Activated naive CD4-positive, alpha-beta T cell treated with Interleukin-2 at 50 U/mL for 16 hours (primary cell): Measurements from ENCODE around the gene GAB1.

Experiments
- DNase-seq: peaks from one replicate; pipeline ENCODE4 v3.0.0-alpha.2; 2020

GAB1 gene

DNA sequence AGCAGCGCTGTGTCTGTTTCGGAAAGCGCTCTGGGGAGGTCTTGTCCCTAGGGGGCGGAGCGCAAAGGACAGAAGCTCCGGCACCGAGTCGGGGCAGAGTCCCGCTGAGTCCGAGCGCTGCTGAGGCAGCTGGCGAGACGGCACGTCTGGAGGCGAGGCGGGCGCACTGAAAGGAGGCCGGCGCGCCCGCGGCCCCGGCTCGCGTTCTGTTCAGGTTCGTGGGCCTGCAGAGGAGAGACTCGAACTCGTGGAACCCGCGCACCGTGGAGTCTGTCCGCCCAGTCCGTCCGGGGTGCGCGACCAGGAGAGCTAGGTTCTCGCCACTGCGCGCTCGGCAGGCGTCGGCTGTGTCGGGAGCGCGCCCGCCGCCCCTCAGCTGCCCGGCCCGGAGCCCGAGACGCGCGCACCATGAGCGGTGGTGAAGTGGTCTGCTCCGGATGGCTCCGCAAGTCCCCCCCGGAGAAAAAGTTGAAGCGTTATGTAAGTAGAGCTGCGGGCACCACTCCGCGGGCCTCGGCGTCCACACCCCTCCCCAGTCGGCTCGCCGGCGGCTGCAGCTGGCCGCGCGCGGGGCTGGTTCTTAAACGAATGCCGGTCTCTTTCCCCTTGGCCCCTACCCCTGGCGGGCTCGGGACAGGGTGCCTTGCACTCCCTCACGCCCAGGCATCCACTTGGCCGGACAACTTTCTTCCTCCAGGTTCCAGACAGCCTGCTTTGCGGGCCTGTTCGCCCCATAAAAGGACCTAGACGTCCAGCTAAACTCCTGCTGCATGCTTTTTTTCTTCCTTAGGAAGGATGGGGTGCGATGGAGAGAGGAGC lies at the start of gene GAB1:
Gene GAB1 (plus strand): TSS at position 96 of the 819 bp plus-strand sequence. CDS start 313 bp downstream, at position 409.
- peak; percentile 15 for DNase-seq

- no peak for DNase-seq
Observed at GRCh38 chr4:143287572-143287923, 49.1 kb upstream of the GAB1 start.

DNA sequence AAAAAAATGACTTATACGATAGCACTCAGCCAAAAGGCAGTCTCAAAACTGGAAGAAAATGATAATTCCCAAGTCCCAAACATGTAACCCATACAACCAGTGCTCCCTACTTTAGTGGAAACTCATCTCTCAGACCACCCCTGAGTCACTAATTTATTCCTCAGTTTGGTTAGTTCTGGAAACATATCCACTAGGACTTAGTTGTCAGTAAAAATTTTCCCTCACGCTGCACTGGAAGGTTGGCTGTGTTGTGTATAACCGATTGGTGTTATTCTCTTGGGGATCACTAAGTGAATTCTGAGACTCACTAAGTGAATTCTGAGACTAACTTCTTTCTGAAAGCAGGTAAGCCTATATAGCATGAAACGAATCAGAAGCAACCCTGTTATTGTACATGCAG lies 48.5 kb upstream of the GAB1 start:
- no peak for DNase-seq

DNA sequence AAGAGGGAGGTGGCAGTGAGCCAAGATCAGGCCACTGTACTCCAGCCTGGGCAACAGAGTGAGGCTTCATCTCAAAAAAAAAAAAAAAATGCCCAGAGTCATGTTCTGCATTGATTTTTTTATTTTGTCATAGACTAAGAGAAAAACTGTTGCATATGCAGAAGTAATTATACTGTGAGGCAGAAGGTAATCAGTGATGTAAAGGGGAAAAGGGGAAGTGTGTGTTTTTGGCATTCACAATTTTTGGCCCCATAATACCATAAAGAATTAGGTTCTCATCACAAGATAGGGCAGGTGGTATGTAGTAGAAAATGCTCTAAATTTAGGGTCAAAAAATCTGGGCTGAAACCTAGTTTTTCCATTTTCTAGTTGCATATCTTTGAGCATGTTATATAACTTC lies 47.3 kb upstream of the GAB1 start:
- DNase-seq, result no peak

GRCh38 chr4:143291314-143291713 lies 45.4 kb upstream of the GAB1 start:
- DNase-seq, result no peak

GRCh38 chr4:143292858-143293257 lies 43.8 kb upstream of the GAB1 start:
- DNase-seq, result no peak

- DNase-seq, result no peak
Observed at GRCh38 chr4:143294310-143294709, 42.4 kb upstream of the GAB1 start.

- DNase-seq, result no peak
Observed at GRCh38 chr4:143294710-143295275, 41.9 kb upstream of the GAB1 start.

- no peak for DNase-seq
Observed at GRCh38 chr4:143296397-143297067, 40.1 kb upstream of the GAB1 start.

GRCh38 chr4:143300860-143301259 lies 35.8 kb upstream of the GAB1 start:
- DNase-seq, result no peak

GRCh38 chr4:143302536-143302935 lies 34.1 kb upstream of the GAB1 start:
- no peak for DNase-seq

DNA sequence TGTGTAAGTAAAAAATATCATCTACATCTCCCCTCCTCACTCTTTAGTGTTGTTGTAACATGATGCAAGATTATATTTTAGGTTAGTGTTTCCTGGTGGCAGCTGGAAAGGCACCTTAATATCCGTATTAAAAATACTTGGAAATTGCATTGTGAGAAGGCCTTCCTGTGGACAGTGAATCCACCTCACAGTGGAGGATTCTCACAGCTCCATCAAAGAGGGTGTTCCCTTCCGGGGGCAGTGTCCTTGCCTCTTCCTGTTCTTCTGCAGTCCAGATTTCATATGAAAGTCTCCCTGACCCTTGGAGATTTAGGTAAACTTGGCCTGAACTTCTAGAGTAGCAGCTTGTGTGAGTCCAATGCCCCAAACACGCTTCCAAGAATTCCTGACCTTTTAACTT lies 29.9 kb upstream of the GAB1 start:
- DNase-seq, result no peak

DNA sequence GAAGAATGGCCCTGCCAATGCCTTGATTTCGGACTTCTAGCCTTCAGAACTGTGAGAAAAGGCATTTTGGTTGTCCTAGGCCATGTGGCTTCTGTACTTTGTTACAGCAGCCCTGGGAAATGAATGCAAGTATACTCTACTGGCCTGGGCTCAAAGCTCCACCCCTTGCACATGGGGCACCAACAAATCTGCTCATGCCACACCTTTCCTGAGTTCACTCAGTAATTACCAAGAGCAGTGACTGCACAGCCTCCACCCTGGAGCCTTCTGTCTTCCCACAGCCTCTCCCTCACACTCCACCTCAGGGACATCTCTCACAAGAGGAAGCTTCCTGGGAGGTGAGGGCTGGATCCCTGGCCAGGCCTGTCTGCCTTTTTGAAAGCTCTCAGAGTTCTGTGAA lies 29.1 kb upstream of the GAB1 start:
- no peak for DNase-seq

- DNase-seq, result no peak
Observed at GRCh38 chr4:143308377-143308776, 28.3 kb upstream of the GAB1 start.

- no peak for DNase-seq
Observed at GRCh38 chr4:143311924-143312323, 24.8 kb upstream of the GAB1 start.

GRCh38 chr4:143313521-143313920 lies 23.2 kb upstream of the GAB1 start:
- no peak for DNase-seq

DNA sequence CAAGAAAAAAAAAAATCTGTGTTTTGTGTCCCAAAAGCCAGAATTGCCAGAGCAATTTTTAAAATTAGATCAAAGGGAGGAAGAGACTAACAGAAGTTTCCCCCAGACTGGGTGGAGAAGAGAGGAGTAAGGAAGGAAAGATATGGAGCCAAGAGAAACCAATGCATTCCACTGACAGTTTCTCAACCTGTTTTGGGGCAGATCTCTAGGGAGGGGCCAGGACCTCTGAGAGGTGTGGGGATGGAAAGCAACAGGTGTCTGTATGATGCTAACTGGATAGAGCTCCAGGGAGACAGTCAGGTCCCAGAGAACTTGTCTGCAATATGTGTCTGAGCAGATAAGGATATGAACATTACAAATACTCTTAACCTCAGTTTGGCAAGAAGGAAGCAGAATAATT lies 22.7 kb upstream of the GAB1 start:
- DNase-seq, result no peak

GRCh38 chr4:143320113-143320512 lies 16.6 kb upstream of the GAB1 start:
- no peak for DNase-seq

GRCh38 chr4:143326735-143327134 lies 9.9 kb upstream of the GAB1 start:
- DNase-seq, result no peak

DNA sequence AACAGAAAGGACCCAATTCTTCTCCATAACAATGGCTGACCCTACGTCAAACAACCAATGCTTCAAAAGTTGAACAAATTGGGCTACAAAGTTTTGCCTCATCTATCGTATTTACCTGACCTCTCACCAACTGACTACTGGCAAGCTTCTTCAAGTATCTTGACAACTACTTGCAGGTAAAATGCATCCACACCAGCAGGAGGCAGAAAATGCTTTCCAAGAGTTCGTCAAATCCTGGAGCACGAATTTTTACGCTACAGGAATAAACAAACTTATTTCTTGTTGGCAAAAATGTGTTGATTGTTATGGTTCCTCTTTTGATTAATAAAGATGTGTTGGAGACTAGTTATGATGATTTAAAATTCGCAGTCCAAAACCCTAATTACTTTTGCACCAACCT lies 6.7 kb upstream of the GAB1 start:
- DNase-seq, result no peak

DNA sequence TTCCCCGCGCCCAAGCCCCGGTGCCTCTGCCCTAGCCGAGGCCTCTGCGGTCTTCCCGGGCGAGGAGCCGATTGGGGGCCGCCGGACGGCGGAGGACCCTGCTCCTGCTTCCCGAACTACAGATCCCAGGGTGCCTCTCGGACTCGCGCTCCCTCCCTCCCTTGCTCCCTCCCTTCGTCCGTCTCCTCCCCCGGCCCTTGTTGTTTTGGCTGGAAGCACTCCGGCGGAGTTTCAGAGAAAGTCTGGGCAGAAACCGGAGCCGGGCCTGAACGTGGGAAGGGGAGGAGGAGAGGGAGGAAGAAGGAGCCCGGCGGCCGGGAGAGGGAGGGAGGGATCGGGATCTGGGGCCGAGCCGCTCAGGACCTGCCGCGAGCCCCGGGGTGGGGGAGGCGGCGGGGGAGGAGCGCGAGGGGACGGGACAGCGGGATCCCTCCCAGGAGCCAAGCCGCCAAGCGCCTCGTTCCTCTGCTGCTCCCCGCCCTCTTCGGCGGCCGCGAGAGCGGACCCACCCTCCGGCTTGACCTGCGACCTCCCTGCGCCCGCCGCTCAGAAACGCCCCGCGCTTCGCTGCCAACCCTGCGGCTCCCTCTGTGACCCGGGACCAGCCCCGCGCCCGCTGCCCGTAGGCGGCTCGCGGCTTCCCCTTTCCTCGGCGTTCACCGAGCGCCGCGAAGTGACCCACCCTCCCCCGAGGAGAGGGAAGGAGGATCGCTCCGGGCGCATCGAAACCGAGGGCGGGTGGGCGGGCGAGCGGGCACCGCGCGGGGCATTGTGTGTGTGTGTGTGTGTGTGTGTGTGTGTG lies 496 bp upstream of the GAB1 start:
- DNase-seq, result peak; percentile 15

DNA sequence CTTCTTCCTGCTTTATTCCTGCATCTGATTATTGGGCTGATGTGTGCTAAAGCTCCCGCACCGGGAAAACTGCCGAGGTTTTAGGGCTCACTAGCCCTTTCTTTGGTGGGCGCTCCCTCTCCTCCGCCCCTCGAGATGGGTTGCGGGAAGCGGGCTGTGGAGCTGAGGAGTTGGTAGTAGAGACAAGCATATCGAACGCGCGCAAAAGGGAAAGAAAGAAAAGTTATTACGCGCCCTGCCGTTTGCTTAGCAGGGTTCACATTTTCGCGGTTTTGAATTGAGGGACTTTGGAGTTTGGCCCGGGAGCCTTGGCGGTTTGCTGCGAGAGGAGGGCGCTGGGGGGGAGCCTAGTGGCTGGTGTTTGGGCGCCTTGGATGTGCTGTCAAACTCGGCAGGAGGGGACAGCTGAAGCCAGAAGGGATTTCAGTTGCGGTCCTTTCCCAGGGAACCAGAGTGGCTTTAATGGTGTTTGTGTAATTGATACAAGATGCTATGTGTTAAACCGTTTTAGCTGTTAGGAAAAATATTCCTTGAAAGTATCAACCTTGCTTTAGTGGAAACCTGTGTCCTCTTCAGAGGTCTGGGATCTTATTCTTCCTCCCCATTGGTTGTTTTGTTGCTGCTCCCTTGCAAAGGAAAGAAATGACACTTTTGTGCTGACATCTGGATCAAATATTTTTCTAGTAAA lies 1.1 kb downstream of the GAB1 start:
- no peak for DNase-seq

GRCh38 chr4:143338313-143338712 lies 1.6 kb downstream of the GAB1 start:
- DNase-seq, result no peak
